Stimulated activated CD4-positive, alpha-beta T cell treated with anti-CD3 and anti-CD28 coated beads, Interleukin-4, amount 100 ng/mL, for 48 hours (primary cell): ENCODE results near the gene DHX58.
"Not testable (repeated sequence)": the region's sequence is repeated elsewhere in the genome, so short reads cannot be mapped to it uniquely, and the experiment has no call there.

Experiments used
- DNase-seq, 2 donors: peaks; one replicate each; pipeline ENCODE4 v3.0.0-alpha.2; 2020; ENCODE audit warnings: low read depth in 2 of 2

The DHX58 gene

GRCh38 chr17:42112552-42113176 lies at the start of gene DHX58:
TSS of gene DHX58 (minus strand) at chr17:42112714. CDS start at chr17:42111892, 822 bp downstream.
- DNase-seq = peak; percentile 59 to 73

GRCh38 chr17:42160531-42160910 lies 48.0 kb upstream of the DHX58 start:
- DNase-seq = no peak

DNA sequence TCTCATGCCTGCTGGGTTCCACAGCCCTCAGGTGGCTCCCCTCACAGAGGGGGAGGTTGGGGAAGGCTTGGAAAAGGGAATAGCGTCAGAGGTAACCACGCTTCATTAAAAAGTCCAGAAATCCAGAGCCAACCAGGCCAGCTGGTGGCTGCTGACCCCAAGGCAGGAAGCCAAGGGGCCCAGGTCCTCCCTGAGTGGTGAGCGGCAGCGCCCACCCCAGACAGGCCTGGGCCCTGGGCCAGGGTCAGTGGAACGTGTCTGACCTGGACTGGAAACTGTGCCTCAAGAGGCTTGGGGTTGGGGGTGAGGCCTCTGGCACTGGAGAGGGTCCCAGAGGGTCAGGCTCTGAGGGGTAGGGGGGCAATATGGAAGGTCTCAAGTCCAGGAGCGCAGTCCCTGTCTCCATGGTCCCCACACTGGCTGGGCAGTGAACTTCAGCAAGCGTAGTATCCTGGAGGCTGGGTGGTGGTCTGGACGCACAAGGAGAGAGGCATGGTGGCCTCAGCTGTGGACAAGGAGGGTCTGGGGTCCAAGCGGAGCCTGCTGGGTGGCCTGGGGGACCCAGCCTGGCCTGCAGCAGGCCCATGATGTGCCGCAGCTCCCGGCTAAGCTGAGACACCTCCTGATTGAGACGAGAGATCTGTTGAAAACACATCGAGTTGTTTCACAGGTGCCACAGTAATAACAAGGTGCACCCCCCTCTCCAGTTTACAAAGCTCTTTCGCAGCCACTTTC lies 47.4 kb upstream of the DHX58 start:
- DNase-seq = no peak

- DNase-seq = no peak
Observed at GRCh38 chr17:42155614-42156045, 43.1 kb upstream of the DHX58 start.

GRCh38 chr17:42153919-42154742 lies 41.6 kb upstream of the DHX58 start:
- DNase-seq = no peak

GRCh38 chr17:42146911-42147607 lies 34.5 kb upstream of the DHX58 start:
- DNase-seq = no peak

DNA sequence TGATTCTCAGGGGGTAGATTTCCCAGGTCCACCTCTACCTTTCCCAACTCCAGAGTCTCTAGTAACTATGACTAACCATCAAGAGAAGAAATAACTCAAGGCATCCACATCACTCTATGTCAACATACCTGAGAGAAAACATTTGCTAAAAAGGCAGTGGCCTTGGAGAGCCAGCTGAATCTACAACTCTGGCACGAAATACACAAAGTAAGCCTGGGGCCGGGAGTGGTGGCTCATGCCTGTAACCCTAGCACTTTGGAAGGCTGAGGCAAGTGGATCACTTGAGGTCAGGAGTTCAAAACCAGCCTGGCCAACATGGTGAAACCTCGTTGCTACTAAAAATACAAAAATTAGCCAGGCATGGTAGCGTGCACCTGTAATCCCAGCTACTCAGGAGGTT lies 30.6 kb upstream of the DHX58 start:
- not testable (repeated sequence) for DNase-seq

DNA sequence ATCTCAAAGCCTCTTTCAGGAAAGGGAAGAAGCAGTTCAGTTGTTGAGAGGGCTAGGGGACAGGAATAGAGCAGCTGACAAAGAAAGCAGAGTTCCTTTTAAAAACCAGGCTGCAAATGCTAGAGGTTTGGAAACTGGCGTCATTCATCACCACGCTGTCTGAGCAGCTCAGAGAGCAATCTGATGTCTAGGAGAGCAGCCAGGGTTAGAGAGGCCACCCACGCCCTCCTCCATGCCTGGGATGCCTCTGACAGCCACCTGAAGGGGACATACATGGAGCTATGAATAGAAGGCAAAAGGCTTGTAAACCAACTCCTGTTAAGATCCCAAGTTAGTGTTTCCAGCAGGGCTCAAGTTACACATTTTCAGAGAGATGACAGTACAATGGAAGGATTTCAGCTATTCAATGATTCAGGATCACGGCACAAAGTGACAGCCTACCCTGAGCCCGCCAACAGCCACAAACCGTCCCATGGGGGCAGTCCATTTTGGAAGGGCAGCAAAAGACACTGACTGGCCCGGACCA lies 29.9 kb upstream of the DHX58 start:
- DNase-seq = no peak

GRCh38 chr17:42141382-42141781 lies 28.9 kb upstream of the DHX58 start:
- no peak for DNase-seq

DNA sequence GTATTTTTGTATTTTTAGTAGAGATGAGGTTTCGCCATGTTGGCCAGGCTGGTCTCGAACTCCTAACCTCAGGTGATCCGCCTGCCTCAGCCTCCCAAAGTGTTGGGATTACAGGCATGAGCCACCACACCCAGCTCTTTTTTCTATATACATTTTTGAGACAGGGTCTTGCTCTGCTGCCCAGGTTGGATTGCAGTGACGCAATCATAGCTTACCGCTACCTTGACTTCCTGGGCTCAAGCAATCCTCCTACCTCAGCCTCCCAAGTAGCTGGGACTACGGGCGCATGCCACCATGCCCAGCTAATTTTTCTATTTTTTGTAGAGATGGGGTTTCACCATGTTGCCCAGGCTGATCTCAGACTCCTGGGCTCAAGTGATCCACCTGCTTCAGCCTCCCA lies 28.2 kb upstream of the DHX58 start:
- DNase-seq = not testable (repeated sequence)

GRCh38 chr17:42138749-42139492 lies 26.4 kb upstream of the DHX58 start:
- DNase-seq = no peak

GRCh38 chr17:42136654-42137051 lies 24.1 kb upstream of the DHX58 start:
- no peak for DNase-seq

- no peak for DNase-seq
Observed at GRCh38 chr17:42135664-42136653, 23.4 kb upstream of the DHX58 start.

DNA sequence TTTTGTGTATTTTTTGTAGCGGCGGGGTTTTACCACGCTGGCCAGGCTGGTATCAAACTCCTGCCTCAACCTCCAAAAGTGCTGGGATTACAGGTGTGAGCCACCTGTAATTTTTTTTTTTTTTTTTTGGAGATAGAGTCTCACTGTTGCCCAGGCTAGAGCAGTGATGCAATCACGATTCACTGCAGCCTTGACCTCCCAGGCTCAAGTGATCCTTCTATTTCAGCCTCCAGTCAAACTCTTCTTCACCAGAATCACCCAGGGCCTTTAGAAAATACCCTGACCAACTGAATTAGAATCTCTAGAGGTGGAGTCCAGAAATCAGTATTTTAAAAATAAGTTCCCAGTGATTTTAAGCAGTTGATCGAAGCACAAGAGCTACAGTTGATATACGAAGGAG lies 22.6 kb upstream of the DHX58 start:
- no peak for DNase-seq

DNA sequence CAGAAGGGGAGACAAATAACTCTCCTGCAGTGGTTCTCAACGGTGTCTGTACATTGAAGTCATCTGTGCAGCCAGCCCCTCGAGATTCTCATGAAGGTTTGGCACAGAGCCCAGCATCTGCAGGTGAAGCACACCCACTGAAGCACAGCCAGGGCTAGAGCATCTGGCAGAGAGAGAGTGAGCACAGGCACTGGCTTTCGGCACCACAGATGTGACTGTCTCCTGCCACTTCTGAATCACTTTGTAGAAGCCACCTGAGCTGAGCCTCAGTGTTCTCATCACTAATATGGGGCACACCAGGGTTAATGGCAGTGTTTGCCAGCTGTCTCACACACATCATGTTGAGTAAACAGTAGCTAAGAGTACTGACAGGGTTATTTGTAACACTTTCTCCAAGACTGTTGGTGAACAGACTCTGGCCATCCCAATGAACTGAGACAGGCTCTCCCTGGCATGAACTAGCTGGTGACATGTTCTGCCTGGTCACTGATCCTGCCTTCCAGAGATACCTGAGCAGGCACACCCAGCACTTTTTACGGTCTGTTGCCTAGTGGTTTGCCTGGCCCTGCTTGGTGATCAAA lies 21.0 kb upstream of the DHX58 start:
- DNase-seq = no peak

- peak in 1 of 2 donors; percentile 50 for DNase-seq
Observed at GRCh38 chr17:42132941-42133340, 20.4 kb upstream of the DHX58 start.

- no peak for DNase-seq
Observed at GRCh38 chr17:42131981-42132432, 19.5 kb upstream of the DHX58 start.

DNA sequence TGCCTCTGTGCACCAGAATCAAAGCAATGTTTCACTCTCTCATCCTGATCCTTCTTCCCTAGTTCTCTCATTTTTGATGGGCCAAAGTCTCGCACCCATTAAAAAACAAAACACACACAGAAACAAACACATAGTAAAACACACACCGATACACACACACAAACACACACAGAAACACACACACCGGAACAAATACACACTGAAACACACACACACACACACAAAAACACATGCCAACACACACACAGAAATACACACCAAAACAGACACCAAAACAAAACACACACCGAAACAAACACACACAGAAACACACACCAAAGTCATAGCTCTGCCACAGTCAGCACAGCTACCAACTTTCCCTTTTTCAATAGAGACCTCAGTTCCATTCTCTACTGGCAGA lies 18.7 kb upstream of the DHX58 start:
- DNase-seq = no peak

DNA sequence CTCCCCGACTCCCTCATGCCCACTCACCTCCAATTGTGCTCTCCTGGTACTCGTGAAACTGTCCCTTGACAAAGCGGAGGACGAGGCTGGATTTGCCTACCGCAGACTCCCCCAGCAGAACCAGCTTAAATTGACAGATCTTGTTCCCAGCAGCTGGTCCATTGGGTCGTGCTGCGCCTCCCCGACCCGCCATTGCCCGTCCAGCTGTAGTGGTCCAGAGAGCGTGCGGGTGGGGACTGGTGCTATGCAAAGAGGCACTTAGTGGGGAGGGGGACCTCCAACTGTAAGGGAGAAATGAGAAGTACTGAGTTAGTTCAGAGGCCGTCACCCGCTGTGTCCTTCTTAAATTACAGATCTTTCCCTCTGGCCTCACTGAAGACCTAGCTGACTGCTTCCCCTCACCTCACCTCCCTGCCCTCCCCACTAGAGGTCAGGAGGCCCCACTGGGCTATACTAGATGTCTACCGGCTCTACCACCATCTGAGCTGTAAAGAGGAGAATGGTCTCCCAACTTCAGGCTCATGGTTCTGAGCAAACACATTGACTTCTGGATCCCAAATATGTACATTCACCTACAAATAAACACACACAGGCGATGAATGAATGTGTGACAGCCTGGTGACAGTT lies 17.9 kb upstream of the DHX58 start:
- no peak for DNase-seq
